Endodermal cell (in vitro differentiated cells): ENCODE measurements around the gene AP1AR. TPM values are rescaled to one million over a fixed set of nuclear protein-coding genes. Genes with fewer than 3 reads are reported as not detected.

Experiments used
- DNase-seq: peaks from one replicate; pipeline ENCODE4 v3.0.0-alpha.2; 2017
- H3K27ac ChIP-seq: 2 replicates; pipeline ENCODE4 v1.5.1; 2013; ENCODE audit warnings: mild to moderate bottlenecking, low read depth, low read length, moderate library complexity
- H3K27me3 ChIP-seq: 2 replicates; pipeline ENCODE4 v1.6.1; 2013; ENCODE audit warnings: mild to moderate bottlenecking, low read length, moderate library complexity; ENCODE audit not compliant: insufficient read depth, control insufficient read depth, poor library complexity, severe bottlenecking
- H3K36me3 ChIP-seq: 2 replicates; pipeline ENCODE4 v1.7.0; 2013; ENCODE audit warnings: mild to moderate bottlenecking, low read length, moderate library complexity; ENCODE audit not compliant: control insufficient read depth, insufficient read depth
- H3K4me1 ChIP-seq: one replicate; pipeline ENCODE4 v1.7.0; 2013; ENCODE audit warnings: low read length; ENCODE audit not compliant: control insufficient read depth, insufficient read depth
- H3K4me3 ChIP-seq: 2 replicates; pipeline ENCODE4 v1.5.1; 2013; ENCODE audit warnings: mild to moderate bottlenecking, low read length, moderate library complexity
- H3K9ac ChIP-seq: 2 replicates; pipeline ENCODE4 v1.6.1; 2013; ENCODE audit warnings: mild to moderate bottlenecking, low read length, moderate library complexity; ENCODE audit not compliant: poor library complexity, severe bottlenecking; ENCODE audit errors: extremely low read depth
- H3K9me3 ChIP-seq: 2 replicates; pipeline ENCODE4 v1.6.1; 2013; ENCODE audit warnings: mild to moderate bottlenecking, low read length, moderate library complexity; ENCODE audit not compliant: control insufficient read depth
- H3K27ac Mint-ChIP-seq: 2 replicates; pipeline ENCODE4 v1.8.0; 2020; ENCODE audit warnings: mixed read lengths
- H3K27me3 Mint-ChIP-seq: 2 replicates; pipeline ENCODE4 v1.8.0; 2021; ENCODE audit warnings: mild to moderate bottlenecking, mixed read lengths; ENCODE audit not compliant: insufficient read depth
- H3K36me3 Mint-ChIP-seq: 2 replicates; pipeline ENCODE4 v1.8.0; 2020; ENCODE audit warnings: low read depth, mixed read lengths
- H3K4me1 Mint-ChIP-seq: 2 replicates; pipeline ENCODE4 v1.8.0; 2020; ENCODE audit warnings: mixed read lengths
- H3K4me3 Mint-ChIP-seq: 2 replicates; pipeline ENCODE4 v1.8.0; 2020; ENCODE audit warnings: mild to moderate bottlenecking, moderate library complexity, mixed read lengths
- H3K9me3 Mint-ChIP-seq: 2 replicates; pipeline ENCODE4 v1.8.0; 2020; ENCODE audit warnings: mild to moderate bottlenecking, mixed read lengths
- WGBS, 2 experiments: methylation state at CpG; one replicate each; pipeline versions ENCODE4 v1.1.5 to v1.1.7; 2013; ENCODE audit warnings: missing lambda C conversion rate in 2 of 2, mixed read lengths in 1 of 2; ENCODE audit not compliant: insufficient coverage in 1 of 2, insufficient read length in 1 of 2; 5-methylcytosine and 5-hydroxymethylcytosine counted together
- total RNA-seq, 2 donors: library from RNA; stranded (reverse); fragmentation: NEBNext Ultra II Directional in 1 of 2; extraction: Animal tissue kit (Norgen Biotek cat#: 25700) in 1 of 2; gene quantifications; 2 replicates in 1 of 2; 3 replicates in 1 of 2; pipeline ENCODE4 v1.2.1, GENCODE V29; 2021
- TF ChIP-seq, protein P1 (sequence below): fragments of 200-600 bp; sonication (generic); conservative IDR thresholded peaks from 2 replicates; pipeline ENCODE4 v1.5.0; 2021; ENCODE audit warnings: antibody characterized with exemption, mild to moderate bottlenecking

Gene AP1AR
- total RNA-seq, 2 donors from 2014 or later: 22.7 to 24.8 TPM

DNA sequence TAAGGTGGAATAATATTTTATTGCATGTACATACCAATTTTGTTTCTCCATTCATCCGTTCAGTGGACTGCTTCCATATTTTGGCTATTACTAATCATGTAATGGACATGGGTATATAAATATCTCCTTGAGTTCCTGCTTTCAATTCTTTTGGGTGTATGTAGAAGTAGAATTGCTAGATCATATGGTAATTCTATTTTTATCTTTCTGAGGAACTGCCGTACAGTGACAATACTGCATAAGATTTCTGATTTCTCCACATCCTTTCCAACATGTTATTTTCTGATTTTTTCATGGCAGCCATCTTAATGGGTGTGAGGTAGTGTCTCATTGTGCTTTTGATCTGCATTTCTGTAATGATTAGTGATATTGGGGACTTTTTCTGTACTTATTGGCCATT lies 84.8 kb downstream of the AP1AR start:
- 86% methylated on average over 1 of the region's 2 CpGs; no CpG with 5 or more reads in 1 of the 2 experiments for WGBS, 2 experiments

DNA sequence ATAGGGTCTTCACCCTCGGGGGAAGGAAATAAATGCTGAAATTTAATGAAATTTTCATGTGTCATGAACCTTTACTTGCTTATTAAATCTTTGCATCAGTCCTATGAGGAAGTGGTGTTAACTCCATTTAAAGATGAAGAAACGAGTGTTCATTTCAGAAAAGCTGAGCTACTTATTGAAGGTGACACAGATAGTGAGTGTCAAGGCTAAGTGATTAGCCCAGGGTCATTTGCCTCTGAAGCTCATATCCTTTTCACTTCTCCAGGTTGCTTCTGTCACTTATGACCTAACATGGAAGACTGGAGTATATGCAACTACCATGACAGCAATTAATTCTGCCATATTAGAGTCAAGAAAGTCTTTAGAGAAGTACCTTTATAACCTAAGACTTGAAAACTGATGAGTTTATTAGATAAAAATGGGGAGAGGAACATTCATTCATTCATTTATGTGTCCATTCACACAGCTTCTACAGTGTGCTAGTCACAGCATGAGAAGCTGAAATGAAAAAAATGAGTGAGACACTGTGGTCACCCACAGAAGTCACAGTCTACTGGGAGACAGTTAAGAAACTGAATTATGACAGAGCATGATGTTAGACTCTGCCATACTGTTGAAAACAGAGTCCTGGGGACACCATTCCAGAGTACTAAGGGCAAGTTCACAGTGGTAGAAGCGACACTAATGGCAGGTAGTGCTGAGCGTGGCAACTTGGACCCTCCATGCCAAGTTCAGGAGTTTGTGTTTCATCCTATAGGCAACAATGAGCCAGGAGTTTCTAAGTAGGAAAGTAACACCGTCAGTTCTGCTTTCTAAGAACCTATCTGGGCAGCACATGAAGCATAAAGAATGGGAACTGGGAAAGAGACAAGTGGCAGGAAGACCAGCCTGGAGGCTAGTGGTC lies 86.9 kb downstream of the AP1AR start:
- H3K9me3 Mint-ChIP-seq: no peaks in the 10 kb centered on the region
- H3K27me3 Mint-ChIP-seq: peaks cover 28% of the 10 kb centered on the region
- H3K4me1 Mint-ChIP-seq: peaks cover 1% of the 10 kb centered on the region
- TF ChIP-seq, protein P1, sequence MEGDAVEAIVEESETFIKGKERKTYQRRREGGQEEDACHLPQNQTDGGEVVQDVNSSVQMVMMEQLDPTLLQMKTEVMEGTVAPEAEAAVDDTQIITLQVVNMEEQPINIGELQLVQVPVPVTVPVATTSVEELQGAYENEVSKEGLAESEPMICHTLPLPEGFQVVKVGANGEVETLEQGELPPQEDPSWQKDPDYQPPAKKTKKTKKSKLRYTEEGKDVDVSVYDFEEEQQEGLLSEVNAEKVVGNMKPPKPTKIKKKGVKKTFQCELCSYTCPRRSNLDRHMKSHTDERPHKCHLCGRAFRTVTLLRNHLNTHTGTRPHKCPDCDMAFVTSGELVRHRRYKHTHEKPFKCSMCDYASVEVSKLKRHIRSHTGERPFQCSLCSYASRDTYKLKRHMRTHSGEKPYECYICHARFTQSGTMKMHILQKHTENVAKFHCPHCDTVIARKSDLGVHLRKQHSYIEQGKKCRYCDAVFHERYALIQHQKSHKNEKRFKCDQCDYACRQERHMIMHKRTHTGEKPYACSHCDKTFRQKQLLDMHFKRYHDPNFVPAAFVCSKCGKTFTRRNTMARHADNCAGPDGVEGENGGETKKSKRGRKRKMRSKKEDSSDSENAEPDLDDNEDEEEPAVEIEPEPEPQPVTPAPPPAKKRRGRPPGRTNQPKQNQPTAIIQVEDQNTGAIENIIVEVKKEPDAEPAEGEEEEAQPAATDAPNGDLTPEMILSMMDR: no peak
- H3K36me3 Mint-ChIP-seq: no peaks in the 10 kb centered on the region
- H3K27ac ChIP-seq: no peak overlapping the region
- no peaks in the 10 kb centered on the region for H3K4me1 ChIP-seq
- H3K36me3 ChIP-seq: no peaks in the 10 kb centered on the region
- no peaks in the 10 kb centered on the region for H3K9me3 ChIP-seq
- 87 to 90% methylated on average over 5 of the region's 5 CpGs for WGBS, 2 experiments
- no peak overlapping the region for H3K27ac Mint-ChIP-seq
- H3K9ac ChIP-seq: no peak overlapping the region
- DNase-seq: no peak
- no peak overlapping the region for H3K4me3 Mint-ChIP-seq
- no peaks in the 10 kb centered on the region for H3K27me3 ChIP-seq
- H3K4me3 ChIP-seq: no peak overlapping the region

More for the DNA sequence above, 84.8 kb downstream of the AP1AR start:
- Mint-ChIP-seq H3K4me3 (no peak overlapping the region), H3K27ac (no peak overlapping the region), H3K27me3 (peaks cover 28% of the 10 kb centered on the region), H3K4me1 (no peaks in the 10 kb centered on the region), H3K36me3 (no peaks in the 10 kb centered on the region), H3K9me3 (no peaks in the 10 kb centered on the region)
- no peak overlapping the region for H3K9ac ChIP-seq
- no peak overlapping the region for H3K4me3 ChIP-seq
- no peaks in the 10 kb centered on the region for H3K36me3 ChIP-seq
- DNase-seq: no peak
- TF ChIP-seq, protein P1: no peak
- H3K9me3 ChIP-seq: no peaks in the 10 kb centered on the region
- no peaks in the 10 kb centered on the region for H3K4me1 ChIP-seq
- H3K27ac ChIP-seq: no peak overlapping the region
- no peaks in the 10 kb centered on the region for H3K27me3 ChIP-seq

Other genes starting within 250 kb of the AP1AR start
- under 1 TPM; 0.13 to 0.18 TPM for gene FAM241A, start 86.3 kb upstream of the AP1AR start, total RNA-seq
- 1 to 10 TPM; 4.2 to 6.2 TPM for gene TIFA, start 54.1 kb downstream of the AP1AR start, total RNA-seq
- gene ALPK1, start 65.6 kb downstream of the AP1AR start, total RNA-seq: under 1 TPM; 0.24 to 0.44 TPM